Measurements from ENCODE around the gene FAM50A.
A peak's percentile ranks its signal among the peaks of the same experiment; 100 is the strongest.

The FAM50A gene

DNA sequence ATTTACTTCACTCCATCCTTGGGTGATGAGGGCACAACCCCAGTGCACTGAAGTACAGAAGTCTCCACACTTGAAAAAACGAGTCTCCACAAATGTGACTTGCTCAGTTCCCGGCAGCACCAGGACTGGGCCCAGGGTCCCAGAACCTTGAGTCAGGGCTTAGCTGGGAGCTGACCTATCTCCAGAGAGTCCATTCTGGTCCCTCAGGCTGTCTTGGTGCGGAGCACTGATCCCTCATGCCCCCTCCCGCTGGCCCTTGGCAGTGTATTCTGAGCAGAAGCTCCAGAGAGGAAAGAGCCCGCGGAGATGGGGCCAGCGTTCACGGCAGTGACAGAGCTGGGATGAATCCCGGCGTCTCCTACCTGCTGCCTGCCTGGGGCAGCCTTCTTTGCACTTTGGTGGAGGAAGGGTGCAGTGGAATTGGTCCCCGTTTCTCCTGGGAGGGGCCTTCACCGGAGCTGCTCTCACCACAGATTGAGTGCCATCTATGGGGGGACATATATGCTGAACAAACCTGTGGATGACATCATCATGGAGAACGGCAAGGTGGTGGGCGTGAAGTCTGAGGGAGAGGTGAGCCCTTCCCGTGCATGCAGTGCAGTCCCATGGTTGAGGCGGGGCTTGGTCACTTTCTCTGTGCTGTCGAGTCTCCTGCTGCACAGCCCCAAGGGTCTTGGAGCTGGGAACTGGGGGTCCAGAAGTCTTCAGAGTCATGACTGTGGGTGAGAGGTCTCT, 3.2 kb upstream of the FAM50A start:
- no peak for DNase-seq

DNA sequence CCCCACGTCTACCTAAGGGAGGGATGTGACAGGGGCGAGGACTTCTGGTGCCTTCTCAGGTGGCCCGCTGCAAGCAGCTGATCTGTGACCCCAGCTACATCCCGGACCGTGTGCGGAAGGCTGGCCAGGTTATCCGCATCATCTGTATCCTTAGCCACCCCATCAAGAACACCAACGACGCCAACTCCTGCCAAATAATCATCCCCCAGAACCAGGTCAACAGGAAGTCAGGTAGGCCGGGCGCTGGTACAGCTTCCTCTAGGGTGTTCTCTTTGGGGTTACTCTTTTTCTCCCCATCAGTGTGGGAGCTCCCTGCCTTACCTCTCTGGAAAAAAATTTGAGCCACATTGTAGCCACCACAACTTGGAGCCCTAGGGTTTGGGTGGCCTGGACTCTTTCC, 2.4 kb upstream of the FAM50A start:
- peak; percentile 21 for DNase-seq

DNA sequence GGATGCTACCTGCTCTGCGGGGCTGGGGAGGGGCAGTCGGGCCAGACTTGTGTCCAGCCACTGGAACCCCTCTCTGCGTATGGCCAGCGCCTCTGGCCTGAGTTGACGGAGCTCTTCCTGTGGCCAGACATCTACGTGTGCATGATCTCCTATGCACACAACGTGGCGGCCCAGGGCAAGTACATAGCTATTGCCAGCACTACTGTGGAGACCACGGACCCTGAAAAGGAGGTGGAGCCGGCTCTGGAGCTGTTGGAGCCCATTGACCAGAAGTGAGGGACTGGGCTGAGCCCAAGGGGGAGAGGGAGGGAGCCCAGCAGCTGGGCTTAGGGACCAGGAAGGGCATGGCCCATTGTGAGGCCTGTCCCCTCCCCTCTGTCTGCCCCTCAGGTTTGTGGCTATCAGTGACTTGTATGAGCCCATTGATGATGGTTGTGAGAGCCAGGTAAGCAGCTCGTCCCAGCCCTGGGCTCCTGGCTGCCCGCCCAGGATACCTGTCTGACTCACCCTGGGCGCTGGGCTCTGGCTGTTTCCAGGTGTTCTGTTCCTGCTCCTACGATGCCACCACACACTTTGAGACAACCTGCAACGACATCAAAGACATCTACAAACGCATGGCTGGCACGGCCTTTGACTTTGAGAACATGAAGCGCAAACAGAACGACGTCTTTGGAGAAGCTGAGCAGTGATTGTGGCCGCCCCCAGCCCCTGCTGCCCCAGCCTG, 1.8 kb upstream of the FAM50A start:
- DNase-seq, result no peak

DNA sequence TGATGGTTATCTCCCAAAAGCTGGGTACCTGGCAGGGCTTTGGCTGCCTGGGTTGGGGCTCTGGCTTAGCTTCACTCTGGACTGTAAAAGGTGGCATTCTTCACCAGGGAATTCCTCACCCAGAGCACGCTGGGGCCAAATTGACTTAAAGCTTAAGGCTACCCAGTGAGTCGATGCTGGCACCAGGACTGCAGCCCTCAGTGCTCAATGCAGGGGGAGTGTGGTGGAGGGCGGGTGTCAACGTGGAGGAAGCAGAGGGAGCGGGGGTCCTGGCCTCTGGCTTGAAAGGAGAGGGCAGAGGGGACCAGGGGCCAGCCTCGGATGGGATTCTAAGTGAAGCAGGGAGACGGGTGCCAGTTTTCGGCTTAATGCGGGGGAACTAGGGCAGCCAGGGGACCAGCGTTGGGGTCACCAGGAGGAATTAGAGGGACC, 446 bp upstream of the FAM50A start:
- no peak for DNase-seq

DNA sequence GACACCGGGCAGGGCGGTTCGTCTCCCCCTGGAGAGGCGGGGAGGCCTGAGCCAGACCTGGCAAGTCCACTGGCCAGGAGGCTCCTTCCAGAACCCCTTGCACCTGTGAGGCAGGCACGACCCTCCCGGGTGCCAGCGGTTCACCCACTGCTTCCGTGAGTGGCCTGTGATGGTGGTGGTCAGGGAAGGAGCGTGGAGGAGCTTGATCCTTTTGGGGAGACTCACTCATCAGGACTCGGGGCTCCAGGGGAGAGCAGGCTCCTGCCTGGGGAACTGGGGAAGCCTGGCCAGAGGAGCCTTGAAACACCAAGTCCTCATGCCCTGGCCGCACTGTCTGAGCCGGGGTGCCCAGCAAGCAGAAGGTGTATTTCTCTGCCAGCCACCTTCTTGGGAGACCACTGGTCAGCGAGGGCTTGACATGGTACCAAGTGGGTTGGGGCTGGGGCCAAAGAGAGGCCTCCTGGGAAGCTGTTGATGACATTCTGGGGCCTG, 860 bp downstream of the FAM50A start:
- no peak for DNase-seq

DNA sequence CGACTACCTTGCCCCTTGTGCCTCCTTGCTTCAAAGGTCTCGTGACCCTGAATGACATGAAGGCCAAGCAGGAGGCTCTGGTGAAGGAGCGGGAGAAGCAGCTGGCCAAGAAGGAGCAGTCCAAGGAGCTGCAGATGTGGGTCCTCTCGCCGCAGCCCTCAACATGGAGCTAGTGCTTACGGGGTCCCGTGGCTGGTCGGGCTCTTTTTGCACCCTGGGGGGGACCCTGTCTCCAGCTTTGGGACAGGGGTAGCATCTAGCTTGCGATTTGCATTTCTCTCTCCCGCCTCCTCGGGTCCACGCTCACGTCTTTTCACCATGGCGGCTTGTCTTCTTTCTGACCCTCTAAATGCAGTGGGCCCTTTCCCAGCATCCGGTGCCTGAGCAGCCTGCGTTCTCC, 1.8 kb downstream of the FAM50A start:
- no peak for DNase-seq

DNA sequence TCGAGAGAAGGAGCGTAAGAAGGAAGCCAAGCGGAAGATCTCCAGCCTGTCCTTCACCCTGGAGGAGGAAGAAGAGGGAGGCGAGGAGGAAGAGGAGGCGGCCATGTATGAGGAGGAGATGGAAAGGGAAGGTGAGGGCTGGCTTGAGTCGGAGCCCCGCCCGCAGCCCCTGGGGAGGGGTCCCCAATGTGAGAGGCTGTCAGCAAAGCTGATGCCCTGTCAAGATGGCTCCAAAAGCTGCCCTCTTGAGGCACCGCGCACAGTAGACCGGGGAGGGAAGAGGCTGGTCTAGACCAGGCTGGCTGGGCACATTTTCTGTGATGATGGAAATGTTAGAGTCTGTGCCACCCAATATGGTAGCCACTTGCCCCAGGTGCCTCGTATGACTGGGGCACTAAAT, 2.5 kb downstream of the FAM50A start:
- DNase-seq, result no peak

DNA sequence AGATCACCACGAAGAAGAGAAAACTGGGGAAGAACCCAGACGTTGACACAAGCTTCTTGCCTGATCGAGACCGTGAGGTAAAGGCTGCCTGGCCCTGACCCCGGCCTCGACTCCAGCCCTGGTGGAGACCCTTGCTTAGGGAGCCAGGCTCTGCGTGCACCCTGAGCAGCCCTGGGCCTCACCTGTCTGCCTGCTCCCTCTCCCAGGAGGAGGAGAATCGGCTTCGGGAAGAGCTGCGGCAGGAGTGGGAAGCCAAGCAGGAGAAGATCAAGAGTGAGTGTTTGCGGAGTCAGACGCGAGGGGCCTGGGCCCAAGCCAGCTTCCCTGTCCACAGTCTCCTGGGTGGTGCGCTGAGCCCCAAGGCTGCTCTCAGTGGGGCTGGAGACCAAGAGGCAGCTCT, 4.5 kb downstream of the FAM50A start:
- no peak for DNase-seq

DNA sequence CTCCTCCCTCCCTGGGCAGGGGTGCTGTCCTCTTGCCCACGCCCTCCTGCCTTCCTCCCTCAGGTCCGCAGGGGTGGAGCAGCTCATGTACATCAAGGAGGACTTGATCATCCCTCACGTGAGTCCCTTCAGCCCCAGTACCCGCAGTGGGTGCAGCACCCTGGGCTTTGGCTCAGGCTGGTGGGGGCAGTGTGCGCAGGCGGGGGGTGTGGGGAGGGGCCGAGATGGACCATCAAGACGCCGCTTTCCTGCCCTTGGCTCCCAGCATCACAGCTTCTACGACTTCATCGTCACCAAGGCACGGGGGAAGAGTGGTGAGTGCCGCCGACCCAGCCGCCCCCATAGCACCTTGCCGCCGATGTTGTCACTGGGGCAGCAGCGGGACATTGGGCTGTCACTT, 5.7 kb downstream of the FAM50A start:
- DNase-seq, result no peak

DNA sequence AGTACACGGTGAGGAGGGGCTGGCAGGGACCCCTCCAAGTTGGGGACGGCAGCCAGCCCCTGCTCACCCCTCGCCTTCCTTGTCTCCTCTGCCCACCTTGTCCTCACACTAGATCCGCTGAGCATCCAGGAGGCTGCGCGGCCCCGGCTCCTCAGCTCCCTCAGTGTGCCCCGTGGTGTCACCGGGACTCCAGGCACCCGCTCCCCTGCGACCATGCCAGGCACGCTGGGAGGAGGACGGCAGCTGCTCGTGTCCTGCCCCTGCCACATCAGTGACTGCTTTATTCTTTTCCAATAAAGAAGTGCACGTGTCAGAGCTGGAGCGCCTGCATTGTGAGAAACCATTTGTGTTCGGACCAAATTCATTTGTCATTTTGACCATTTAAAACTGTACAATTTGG, 6.4 kb downstream of the FAM50A start:
- no peak for DNase-seq

DNA sequence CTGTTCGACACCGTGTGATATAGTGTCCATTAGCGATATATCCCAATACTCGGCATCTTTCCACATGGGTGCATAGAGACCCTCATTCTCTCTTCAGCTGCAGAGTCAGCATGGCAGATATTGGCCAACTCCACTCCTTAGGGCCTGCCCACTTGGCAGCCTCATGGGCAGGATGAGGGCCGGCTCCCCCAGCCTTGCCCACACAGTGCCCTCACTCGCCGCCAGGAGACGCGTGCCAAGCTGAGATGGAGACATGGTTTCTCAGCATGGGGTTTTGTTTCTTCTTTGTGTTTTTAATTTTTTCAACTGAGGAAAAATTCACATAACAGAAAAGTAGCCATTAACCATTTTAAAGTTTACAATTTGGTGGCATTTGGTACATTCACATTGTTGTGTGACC, 8.9 kb downstream of the FAM50A start:
- no peak for DNase-seq

DNA sequence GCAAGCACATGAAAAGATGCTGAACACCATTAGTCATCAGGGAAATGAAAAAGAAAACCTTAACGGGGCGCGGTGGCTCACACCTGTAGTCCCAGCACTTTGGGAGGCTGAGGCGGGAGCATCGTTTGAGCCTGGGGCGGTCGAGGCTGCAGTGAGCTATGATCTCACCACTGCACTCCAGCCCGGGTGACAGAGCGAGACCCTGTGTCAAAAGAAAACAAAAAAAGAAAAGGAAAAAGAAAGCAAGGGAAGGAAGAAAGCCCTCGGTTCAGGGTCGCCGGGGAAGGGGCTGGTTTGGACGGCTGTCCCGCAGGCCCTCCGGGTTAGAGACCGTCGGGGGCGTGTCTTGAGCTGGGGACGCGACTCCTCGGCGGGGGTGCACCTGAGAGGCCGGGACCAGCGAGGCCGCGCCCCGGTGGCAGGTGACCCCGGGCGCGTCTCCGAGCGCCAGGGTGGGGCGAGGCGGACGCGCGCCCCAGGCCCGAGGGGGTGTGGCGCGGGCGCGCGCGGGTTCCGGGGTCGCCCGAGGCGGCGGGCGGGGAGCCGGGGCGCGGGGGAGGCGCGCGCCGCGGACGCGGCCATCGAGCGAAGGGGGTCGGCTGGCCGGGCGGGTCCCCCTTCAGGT, 13.7 kb downstream of the FAM50A start:
- DNase-seq, result peak; percentile 75

DNA sequence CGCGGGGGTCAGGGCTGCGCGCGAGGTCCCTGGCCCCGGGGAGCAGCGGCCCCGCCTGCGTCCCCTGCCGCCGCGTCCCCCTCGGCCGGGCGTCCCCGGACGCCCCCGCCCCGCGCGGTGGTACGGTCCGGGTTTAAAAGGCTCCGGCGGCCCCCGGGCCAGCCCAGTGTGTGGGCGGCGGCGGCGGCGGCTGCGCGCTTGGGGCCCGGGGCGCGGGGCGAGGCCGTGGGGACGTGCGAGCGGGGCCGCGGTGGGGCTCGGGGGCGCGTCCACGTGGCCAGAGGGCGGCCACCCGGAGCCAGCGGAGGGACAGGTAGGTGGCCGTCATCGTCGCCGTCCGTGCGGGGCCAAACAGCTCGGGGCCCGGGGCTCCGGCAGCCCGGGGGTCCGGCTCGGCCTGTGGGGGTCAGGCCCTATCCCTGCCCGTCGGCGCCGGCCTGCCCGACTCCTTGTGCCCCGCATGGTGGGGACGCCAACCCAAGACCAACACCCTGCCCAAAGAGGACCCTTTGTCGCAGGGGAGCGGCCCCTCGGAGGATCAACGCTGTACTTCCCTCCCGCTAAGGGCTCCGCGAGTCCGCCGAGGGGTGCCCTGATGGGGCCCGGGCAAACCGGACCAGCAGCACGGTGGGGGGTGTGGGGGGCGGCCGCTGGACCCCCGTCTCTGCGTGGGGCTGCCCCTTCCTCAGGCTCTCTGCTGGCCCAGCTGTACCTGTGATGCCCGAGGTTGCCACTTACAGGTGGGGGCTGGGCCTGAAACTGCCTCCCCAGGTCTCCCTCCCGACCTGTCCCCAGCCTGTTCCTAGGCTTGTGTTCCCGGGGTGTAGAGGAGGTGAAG, 14.4 kb downstream of the FAM50A start, which contains the start of gene PLXNA3:
PLXNA3 (plus strand) TSS at position 166 of the 838 bp plus-strand sequence. CDS start 1,903 bp downstream, outside the sequence.
- peak; percentile 76 for DNase-seq

DNA sequence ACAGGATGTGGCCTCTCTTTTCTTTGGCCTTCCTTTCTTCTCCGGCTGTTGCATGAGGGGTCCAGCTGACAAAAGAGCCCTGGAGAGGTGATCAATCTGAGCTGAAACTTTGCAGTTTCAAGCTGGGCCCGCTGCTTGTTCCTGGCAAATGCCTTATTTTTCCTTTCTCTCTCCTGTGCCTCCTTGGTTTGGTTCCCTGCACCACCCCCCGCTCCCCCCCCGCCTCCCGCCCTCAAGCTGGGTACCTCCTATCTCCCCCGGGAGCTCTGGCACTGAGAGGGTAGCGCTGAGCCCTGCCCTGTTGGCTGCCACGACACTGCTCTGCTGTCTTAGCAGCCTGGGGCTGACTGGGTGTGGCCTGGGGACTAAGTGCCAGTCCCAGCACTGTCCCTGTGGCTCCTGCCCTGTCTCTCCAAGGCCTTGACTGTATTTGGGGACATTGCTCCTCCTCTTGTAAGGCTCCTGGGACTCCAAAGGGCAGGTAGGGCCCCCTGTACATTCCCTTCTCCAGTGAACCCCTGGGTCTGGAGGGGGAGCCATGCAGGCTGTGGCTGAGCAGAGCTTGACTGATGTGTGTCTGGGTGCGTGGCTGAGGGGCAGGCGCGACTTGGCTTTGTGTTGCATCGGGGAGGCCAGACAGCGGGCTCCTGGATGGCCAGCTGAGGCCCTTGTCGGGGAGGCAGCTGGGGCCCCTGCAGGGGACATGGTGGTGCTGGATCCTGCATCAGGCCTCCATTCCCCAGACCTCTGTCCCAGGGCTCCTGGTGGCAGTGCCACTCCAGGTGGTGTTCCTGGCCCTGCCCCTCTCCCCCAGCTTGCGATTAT, 15.2 kb downstream of the FAM50A start:
- no peak for DNase-seq

DNA sequence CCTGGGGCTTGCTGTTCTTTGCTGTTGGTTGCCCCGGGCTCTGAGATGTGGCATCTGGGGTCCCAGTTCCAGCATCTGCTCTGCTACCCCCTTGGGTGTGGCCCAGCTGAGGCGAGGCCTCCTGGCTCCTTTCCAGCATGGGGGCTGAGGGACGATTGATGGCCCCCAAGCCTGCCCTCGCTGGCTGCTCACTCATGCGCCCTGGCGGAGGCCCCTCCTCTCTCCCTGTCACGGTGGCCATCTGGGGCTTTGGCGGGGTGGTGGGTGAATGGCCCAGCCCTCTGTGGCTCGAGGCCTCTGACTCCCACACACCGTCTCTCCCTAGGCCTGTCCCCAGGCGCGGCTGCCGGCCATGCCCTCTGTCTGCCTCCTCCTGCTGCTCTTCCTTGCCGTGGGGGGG, 15.9 kb downstream of the FAM50A start:
- no peak for DNase-seq

DNA sequence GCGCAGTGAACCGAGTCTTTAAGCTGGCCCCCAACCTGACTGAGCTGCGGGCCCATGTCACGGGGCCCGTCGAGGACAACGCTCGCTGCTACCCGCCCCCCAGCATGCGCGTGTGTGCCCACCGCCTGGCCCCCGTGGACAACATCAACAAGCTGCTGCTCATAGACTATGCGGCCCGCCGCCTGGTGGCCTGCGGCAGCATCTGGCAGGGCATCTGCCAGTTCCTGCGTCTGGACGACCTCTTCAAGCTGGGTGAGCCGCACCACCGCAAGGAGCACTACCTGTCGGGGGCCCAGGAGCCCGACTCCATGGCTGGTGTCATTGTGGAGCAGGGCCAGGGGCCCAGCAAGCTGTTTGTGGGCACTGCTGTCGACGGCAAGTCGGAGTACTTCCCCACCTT, 16.4 kb downstream of the FAM50A start:
- no peak for DNase-seq

DNA sequence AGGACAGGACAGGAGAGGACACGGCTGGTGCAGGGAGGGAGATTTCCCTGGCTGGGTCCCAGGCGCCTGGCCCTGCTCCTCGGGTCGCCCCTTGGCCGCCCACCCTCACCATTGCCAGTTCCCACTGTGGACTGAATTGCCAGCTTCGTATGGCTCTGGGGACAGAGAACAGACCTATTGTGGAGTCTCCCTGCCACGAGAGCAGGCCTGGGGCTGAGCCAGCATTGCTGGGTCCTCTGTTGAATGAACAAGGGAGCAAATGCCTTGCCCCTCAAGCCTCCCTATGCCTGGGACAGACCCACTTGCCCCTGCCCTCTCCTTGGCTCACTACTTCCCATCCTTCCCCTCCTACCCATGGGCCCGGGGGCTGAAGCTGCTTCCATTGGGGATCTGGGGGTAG, 18.5 kb downstream of the FAM50A start:
- DNase-seq, result no peak

DNA sequence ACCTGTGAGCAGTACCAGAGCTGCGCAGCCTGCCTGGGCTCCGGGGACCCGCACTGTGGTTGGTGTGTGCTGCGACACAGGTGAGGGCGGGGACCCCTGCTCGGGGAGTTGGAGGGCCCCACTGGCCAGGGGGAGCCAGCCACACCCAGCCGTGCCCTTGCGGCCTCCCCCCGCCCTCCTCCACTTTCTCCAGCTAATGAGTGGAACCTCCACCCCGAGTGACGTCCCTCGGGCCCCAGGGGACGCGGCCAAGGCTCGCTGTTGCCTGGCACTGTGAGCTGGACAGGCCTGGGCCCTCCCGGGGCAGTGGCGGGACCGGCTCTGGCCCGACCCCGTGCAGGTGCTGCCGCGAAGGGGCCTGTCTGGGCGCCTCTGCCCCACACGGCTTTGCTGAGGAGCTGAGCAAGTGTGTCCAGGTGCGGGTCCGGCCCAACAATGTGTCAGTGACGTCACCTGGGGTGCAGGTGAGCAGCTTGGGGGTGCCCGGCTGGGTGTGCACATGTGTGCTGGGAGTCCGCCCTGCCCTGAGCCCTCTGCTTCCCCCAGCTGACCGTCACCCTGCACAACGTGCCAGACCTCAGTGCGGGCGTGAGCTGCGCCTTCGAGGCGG, 19.8 kb downstream of the FAM50A start:
- DNase-seq, result no peak

DNA sequence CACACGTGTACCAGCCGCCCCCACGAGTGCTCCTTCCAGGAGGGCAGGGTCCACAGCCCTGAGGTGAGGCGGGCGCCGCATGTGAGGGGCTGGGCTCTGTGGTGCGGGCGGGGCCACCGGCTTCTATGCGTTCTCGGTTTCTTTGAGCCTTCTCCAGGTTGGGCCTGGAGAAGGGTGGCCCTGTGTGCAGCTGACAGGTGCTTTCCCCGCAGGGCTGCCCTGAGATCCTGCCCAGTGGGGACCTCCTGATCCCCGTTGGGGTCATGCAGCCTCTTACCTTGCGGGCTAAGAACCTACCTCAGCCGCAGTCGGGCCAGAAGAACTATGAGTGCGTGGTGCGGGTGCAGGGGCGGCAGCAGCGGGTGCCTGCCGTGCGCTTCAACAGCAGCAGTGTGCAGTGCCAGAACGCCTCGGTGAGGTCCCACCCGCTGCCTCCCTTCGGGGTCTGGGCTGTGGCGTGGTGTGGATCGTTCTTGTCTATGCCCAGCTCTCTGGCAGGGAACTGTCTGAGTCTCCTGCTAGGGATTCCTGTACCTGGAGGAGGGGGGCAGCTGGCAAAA, 20.9 kb downstream of the FAM50A start:
- DNase-seq, result no peak

DNA sequence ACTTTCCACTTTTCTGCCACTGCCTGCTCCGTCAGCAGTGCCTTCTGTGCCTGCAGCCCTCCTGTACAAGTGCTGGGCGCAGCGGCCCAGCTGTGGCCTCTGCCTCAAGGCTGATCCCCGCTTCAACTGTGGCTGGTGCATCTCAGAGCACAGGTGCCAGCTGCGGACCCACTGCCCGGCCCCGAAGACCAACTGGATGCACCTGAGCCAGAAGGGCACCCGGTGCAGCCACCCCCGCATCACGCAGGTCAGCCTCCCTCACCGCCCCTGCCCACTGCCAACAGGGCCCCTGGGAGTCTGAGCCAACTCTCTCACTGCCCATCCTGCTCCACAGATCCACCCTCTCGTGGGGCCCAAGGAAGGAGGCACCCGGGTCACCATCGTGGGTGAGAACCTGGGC, 21.7 kb downstream of the FAM50A start:
- DNase-seq, result no peak

DNA sequence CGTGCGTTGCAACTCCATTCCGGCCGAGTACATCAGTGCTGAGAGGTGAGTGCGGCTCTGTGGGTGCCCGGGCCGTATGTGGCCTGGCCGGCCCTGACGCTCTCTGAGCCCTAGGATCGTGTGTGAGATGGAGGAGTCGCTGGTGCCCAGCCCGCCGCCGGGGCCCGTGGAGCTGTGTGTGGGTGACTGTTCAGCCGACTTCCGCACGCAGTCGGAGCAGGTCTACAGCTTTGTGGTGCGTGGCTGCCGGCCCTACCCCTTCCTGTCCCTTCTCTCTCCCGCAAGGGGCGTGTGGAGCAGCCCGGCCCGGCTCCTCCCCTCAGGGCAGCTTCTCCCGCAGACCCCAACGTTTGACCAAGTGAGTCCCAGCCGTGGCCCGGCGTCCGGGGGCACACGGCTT, 22.1 kb downstream of the FAM50A start:
- DNase-seq, result no peak
